ENCODE measurements around the gene COMMD9. TPM values are rescaled to one million over a fixed set of nuclear protein-coding genes. Genes with fewer than 3 reads are reported as not detected.

COMMD9 gene
- polyA plus RNA-seq, 1 of the 3 experiments (the other 2 are of a cell fraction): 44.2 TPM

- peak; percentile 71 for DNase-seq
- H3K4me1 ChIP-seq (ENCODE audit: control insufficient read depth in 1 of 2, insufficient read depth in 2 of 2, low read depth in 1 of 2, low read length in 1 of 2): peaks cover 3 to 13% of the 10 kb centered on the region in 2 experiments; a peak in 3 of 4 replicates
- H3K27me3 ChIP-seq (ENCODE audit: insufficient read depth): no peaks in the 10 kb centered on the region
- H3K4me2 ChIP-seq: no peak overlapping the region
- peaks cover 16% of the 10 kb centered on the region; the same call in 1 of the 2 replicates for H3K79me2 ChIP-seq (ENCODE audit: insufficient read depth)
- no peaks in the 10 kb centered on the region for H4K20me1 ChIP-seq (ENCODE audit: insufficient read depth)
- no peak overlapping the region for H3K27ac ChIP-seq (ENCODE audit: low read depth in 2 of 2, low read length in 1 of 2)
- H3K4me3 ChIP-seq (ENCODE audit: low read depth in 2 of 2, low read length in 1 of 2): no peak overlapping the region
- H3K9me3 ChIP-seq: no peaks in the 10 kb centered on the region
- H3F3A ChIP-seq (replicated peaks; ENCODE audit: insufficient read depth): no peaks in the 10 kb centered on the region
- no peak overlapping the region for H2AFZ ChIP-seq (ENCODE audit: low read depth)
- TF ChIP-seq CTCF (IDR thresholded peaks at IDR 0.05) (peak; percentile 65), EP300 (IDR thresholded peaks at IDR 0.05; ENCODE audit: borderline replicate concordance in 1 of 2, low read depth in 1 of 2, low read length in 1 of 2) (no peak), SMC3 (IDR thresholded peaks at IDR 0.05; ENCODE audit: low read depth, low read length) (peak; percentile 67), RAD21 (IDR thresholded peaks at IDR 0.05; ENCODE audit: low read length) (peak; percentile 80), RCOR1 (IDR thresholded peaks at IDR 0.05; ENCODE audit: low read length) (peak; percentile 66)
- POLR2A ChIA-PET: no interaction called here
- no peaks in the 10 kb centered on the region for H3K9me2 ChIP-seq
- 52% methylated on average over 3 of the region's 4 CpGs for WGBS (ENCODE audit: low lambda C conversion rate)
- H3K9ac ChIP-seq: no peak overlapping the region
- CTCF ChIA-PET: interaction anchor here (0.7 to 8.9 kb wide), 27 partner anchors 9 to 272 kb away, joined by 3 to 109 read pairs (median 4); partner anchors contain the start of gene TRAF6
- no peaks in the 10 kb centered on the region for H3K36me3 ChIP-seq (replicated peaks in 1 of 2; ENCODE audit: control insufficient read depth in 1 of 2, insufficient read depth in 2 of 2, low read length in 1 of 2)
Measured at GRCh38 chr11:36292311-36292722, 3.1 kb upstream of the COMMD9 start.

- CTCF ChIA-PET: interaction anchor here (0.6 to 8.9 kb wide), 6 partner anchors 11 to 522 kb away, joined by 3 to 109 read pairs (median 4); no protein-coding TSS in a partner anchor
- TF ChIP-seq REST (IDR thresholded peaks at IDR 0.05; ENCODE audit: low read depth, low read length) (no peak), EP300 (IDR thresholded peaks at IDR 0.05; ENCODE audit: borderline replicate concordance in 1 of 2, low read depth in 1 of 2, low read length in 1 of 2) (no peak), POLR2AphosphoS5 (IDR thresholded peaks at IDR 0.05; ENCODE audit: low read depth, low read length) (no peak), EZH2phosphoT487 (IDR thresholded peaks at IDR 0.05; ENCODE audit: borderline replicate concordance, low read depth) (no peak), TAF1 (IDR thresholded peaks at IDR 0.05; ENCODE audit: borderline replicate concordance, low read depth, low read length) (no peak), TCF12 (IDR thresholded peaks at IDR 0.05) (no peak), GABPA (IDR thresholded peaks at IDR 0.05; ENCODE audit: low read depth) (no peak), RAD21 (IDR thresholded peaks at IDR 0.05; ENCODE audit: low read length) (no peak), CTCF (IDR thresholded peaks at IDR 0.05) (no peak), RXRA (IDR thresholded peaks at IDR 0.05; ENCODE audit: borderline replicate concordance, low read depth) (no peak), CHD2 (IDR thresholded peaks at IDR 0.05; ENCODE audit: low read length, partially characterized antibody) (no peak), NFIC (IDR thresholded peaks at IDR 0.05; ENCODE audit: borderline replicate concordance) (no peak), YY1 (IDR thresholded peaks at IDR 0.05; ENCODE audit: low read depth) (no peak), MXI1 (IDR thresholded peaks at IDR 0.05; ENCODE audit: low read depth, low read length) (no peak)
Measured at GRCh38 chr11:36288442-36289225, 590 bp downstream of the COMMD9 start.

More at GRCh38 chr11:36288442-36289225, 590 bp downstream of the COMMD9 start:
- 23% methylated on average over 31 of the region's 31 CpGs for WGBS (ENCODE audit: low lambda C conversion rate)
- H3K27me3 ChIP-seq (ENCODE audit: insufficient read depth): no peaks in the 10 kb centered on the region
- POLR2A ChIA-PET: no interaction called here
- H3K4me3 ChIP-seq (ENCODE audit: low read depth in 2 of 2, low read length in 1 of 2): peak overlapping the region; percentile 66 to 89
- H3K9ac ChIP-seq: peak overlapping the region; percentile 64; the same call in 1 of the 2 replicates
- peaks cover 3 to 13% of the 10 kb centered on the region in 2 experiments; a peak in 3 of 4 replicates for H3K4me1 ChIP-seq (ENCODE audit: control insufficient read depth in 1 of 2, insufficient read depth in 2 of 2, low read depth in 1 of 2, low read length in 1 of 2)
- peak overlapping the region; percentile 92 for H2AFZ ChIP-seq (ENCODE audit: low read depth)
- no peaks in the 10 kb centered on the region for H3K9me3 ChIP-seq
- H3K79me2 ChIP-seq (ENCODE audit: insufficient read depth): peaks cover 36% of the 10 kb centered on the region
- no peaks in the 10 kb centered on the region for H3K36me3 ChIP-seq (replicated peaks in 1 of 2; ENCODE audit: control insufficient read depth in 1 of 2, insufficient read depth in 2 of 2, low read length in 1 of 2)
- peak overlapping the region; percentile 88 for H3K4me2 ChIP-seq
- DNase-seq: peak; percentile 21
- no peaks in the 10 kb centered on the region for H3F3A ChIP-seq (replicated peaks; ENCODE audit: insufficient read depth)
- H4K20me1 ChIP-seq (ENCODE audit: insufficient read depth): no peaks in the 10 kb centered on the region
- peak overlapping the region in 1 of 2 experiments; percentile 32; a peak in 1 of 4 replicates for H3K27ac ChIP-seq (ENCODE audit: low read depth in 2 of 2, low read length in 1 of 2)
- no peaks in the 10 kb centered on the region for H3K9me2 ChIP-seq
